ENCODE data around the gene ACAP3.

Gene ACAP3

DNA sequence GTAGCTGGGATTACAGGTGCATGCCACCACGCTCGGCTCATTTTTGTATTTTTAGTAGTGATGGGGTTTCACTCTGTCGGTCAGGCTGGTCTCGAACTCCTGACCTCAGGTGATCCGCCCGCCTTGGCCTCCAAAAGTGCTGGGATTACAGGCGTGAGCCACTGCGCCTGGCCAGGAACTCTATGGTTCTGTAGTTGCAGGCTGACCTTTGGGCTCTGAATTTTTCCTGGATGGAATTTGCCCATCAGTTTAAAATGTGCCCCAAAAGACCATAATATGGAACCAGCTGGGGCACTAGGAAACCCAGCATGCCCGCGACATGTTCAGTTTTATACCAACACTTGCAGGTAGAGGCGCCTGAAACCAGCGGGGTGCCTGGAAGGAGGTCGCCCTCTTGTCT, 29.1 kb downstream of the ACAP3 start:
- TF ChIP-seq, protein P1, sequence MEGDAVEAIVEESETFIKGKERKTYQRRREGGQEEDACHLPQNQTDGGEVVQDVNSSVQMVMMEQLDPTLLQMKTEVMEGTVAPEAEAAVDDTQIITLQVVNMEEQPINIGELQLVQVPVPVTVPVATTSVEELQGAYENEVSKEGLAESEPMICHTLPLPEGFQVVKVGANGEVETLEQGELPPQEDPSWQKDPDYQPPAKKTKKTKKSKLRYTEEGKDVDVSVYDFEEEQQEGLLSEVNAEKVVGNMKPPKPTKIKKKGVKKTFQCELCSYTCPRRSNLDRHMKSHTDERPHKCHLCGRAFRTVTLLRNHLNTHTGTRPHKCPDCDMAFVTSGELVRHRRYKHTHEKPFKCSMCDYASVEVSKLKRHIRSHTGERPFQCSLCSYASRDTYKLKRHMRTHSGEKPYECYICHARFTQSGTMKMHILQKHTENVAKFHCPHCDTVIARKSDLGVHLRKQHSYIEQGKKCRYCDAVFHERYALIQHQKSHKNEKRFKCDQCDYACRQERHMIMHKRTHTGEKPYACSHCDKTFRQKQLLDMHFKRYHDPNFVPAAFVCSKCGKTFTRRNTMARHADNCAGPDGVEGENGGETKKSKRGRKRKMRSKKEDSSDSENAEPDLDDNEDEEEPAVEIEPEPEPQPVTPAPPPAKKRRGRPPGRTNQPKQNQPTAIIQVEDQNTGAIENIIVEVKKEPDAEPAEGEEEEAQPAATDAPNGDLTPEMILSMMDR (IDR thresholded peaks at IDR 0.05; ENCODE audit: insufficient read depth, low read length), result no peak
- no peak for TF ChIP-seq POLR2AphosphoS5 (IDR thresholded peaks at IDR 0.05; ENCODE audit: low read depth)
- TF ChIP-seq GABPA (IDR thresholded peaks at IDR 0.05; ENCODE audit: low read depth), result no peak
- no peak for TF ChIP-seq SPI1 (IDR thresholded peaks at IDR 0.05; ENCODE audit: borderline replicate concordance, low read depth)
- TF ChIP-seq, protein P2, sequence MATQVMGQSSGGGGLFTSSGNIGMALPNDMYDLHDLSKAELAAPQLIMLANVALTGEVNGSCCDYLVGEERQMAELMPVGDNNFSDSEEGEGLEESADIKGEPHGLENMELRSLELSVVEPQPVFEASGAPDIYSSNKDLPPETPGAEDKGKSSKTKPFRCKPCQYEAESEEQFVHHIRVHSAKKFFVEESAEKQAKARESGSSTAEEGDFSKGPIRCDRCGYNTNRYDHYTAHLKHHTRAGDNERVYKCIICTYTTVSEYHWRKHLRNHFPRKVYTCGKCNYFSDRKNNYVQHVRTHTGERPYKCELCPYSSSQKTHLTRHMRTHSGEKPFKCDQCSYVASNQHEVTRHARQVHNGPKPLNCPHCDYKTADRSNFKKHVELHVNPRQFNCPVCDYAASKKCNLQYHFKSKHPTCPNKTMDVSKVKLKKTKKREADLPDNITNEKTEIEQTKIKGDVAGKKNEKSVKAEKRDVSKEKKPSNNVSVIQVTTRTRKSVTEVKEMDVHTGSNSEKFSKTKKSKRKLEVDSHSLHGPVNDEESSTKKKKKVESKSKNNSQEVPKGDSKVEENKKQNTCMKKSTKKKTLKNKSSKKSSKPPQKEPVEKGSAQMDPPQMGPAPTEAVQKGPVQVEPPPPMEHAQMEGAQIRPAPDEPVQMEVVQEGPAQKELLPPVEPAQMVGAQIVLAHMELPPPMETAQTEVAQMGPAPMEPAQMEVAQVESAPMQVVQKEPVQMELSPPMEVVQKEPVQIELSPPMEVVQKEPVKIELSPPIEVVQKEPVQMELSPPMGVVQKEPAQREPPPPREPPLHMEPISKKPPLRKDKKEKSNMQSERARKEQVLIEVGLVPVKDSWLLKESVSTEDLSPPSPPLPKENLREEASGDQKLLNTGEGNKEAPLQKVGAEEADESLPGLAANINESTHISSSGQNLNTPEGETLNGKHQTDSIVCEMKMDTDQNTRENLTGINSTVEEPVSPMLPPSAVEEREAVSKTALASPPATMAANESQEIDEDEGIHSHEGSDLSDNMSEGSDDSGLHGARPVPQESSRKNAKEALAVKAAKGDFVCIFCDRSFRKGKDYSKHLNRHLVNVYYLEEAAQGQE (IDR thresholded peaks at IDR 0.05; ENCODE audit: insufficient replicate concordance, low read depth), result no peak
- Histone ChIP-seq H3K27ac (replicated peaks) (no peak overlapping the region), H3K27me3 (ENCODE audit: insufficient read depth, poor library complexity, severe bottlenecking) (no peaks in the 10 kb centered on the region), H3K4me3 (replicated peaks; ENCODE audit: insufficient read depth, low read length) (no peak overlapping the region)
- no peak for DNase-seq (ENCODE audit: low read depth in 1 of 2, low spot score in 1 of 2)

DNA sequence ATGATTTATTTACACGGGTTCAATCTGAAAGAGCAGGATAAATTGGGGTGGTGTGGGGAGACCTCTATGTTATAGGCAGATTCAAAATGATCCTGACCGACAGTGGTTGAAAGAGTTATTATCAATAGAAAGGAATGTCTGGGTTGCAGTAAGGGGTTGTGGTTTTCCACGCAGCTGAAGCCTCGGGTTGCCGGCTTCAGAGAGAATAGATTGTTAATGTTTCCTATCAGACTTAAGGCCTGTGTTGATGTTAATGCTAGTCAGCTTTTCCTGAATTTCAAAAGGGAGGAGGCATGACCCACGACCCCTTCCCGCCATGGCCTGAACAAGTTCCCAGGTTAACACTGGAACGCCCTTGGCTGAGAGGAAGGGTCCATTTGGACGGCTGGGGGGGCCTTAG, 31.9 kb downstream of the ACAP3 start:
- DNase-seq (ENCODE audit: low read depth in 1 of 2, low spot score in 1 of 2), result no peak
- no peak overlapping the region for H3K27ac ChIP-seq (replicated peaks)
- H3K27me3 ChIP-seq (ENCODE audit: insufficient read depth, poor library complexity, severe bottlenecking), result no peaks in the 10 kb centered on the region
- no peak overlapping the region for H3K4me3 ChIP-seq (replicated peaks; ENCODE audit: insufficient read depth, low read length)
- TF ChIP-seq, protein P1 (IDR thresholded peaks at IDR 0.05; ENCODE audit: insufficient read depth, low read length), result no peak
- TF ChIP-seq POLR2AphosphoS5 (IDR thresholded peaks at IDR 0.05; ENCODE audit: low read depth) (no peak), SPI1 (IDR thresholded peaks at IDR 0.05; ENCODE audit: borderline replicate concordance, low read depth) (no peak), GABPA (IDR thresholded peaks at IDR 0.05; ENCODE audit: low read depth) (no peak)
- TF ChIP-seq, protein P2 (IDR thresholded peaks at IDR 0.05; ENCODE audit: insufficient replicate concordance, low read depth), result no peak

DNA sequence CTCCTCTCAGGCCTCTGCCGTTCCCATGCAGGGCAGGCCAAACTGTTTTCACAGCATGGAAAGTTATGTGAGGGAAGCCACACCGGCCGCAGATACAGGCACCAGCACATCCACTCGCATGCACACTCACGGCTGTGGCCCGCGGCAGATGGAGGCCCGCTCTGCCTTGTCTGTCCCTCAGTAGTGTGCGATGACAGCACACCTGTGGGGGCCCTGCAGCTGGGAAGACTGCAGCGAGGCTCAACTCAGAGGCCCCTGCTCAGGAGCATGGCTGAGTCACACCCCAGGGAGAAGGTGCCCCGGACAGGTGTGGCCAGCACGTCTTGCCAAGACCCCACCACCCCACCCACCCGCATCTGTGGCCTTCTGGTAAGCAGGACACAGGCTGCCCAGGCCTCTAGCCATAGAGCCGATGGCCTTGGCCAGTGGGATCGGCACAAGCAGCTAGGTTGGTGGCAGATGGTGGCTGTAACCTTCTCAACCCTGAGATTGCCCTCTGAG, 32.7 kb downstream of the ACAP3 start:
- DNase-seq (ENCODE audit: low read depth in 1 of 2, low spot score in 1 of 2), result no peak
- no peak for TF ChIP-seq GABPA (IDR thresholded peaks at IDR 0.05; ENCODE audit: low read depth)
- TF ChIP-seq, protein P2 (IDR thresholded peaks at IDR 0.05; ENCODE audit: insufficient replicate concordance, low read depth), result no peak
- no peak for TF ChIP-seq SPI1 (IDR thresholded peaks at IDR 0.05; ENCODE audit: borderline replicate concordance, low read depth)
- no peak for TF ChIP-seq POLR2AphosphoS5 (IDR thresholded peaks at IDR 0.05; ENCODE audit: low read depth)
- TF ChIP-seq, protein P1 (IDR thresholded peaks at IDR 0.05; ENCODE audit: insufficient read depth, low read length), result no peak
- Histone ChIP-seq H3K27ac (replicated peaks) (no peak overlapping the region), H3K4me3 (replicated peaks; ENCODE audit: insufficient read depth, low read length) (no peak overlapping the region), H3K27me3 (ENCODE audit: insufficient read depth, poor library complexity, severe bottlenecking) (no peaks in the 10 kb centered on the region)

All from HL-60 (cell line).